Mucosa of descending colon (tissue), 3 donors: ENCODE data around the gene PTPRD. TPM values are rescaled to one million over a fixed set of nuclear protein-coding genes. Genes with fewer than 3 reads are reported as not detected.

Experiments used
- ATAC-seq: fragments of 200-7000 bp; cut with Tn5 transposase; one replicate; pipeline ENCODE4 v1.9.1; 2020; ENCODE audit warnings: mild to moderate bottlenecking, moderate library complexity
- DNase-seq, 3 donors: peaks; one replicate each; pipeline ENCODE4 v3.0.0-alpha.2; 2020
- H3K36me3 ChIP-seq: fragments of 200-600 bp; one replicate; pipeline ENCODE4 v1.8.0; 2021; ENCODE audit warnings: low read depth, mild to moderate bottlenecking
- H3K4me1 ChIP-seq: fragments of 200-600 bp; one replicate; pipeline ENCODE4 v1.8.0; 2021; ENCODE audit warnings: low read depth, mild to moderate bottlenecking
- H3K4me3 ChIP-seq: fragments of 200-600 bp; one replicate; pipeline ENCODE4 v1.8.0; 2021; ENCODE audit warnings: mild to moderate bottlenecking
- H3K9me3 ChIP-seq: fragments of 200-600 bp; one replicate; pipeline ENCODE4 v1.8.0; 2021; ENCODE audit warnings: mild to moderate bottlenecking
- intact Hi-C, 2 donors: fragments of 100-400 bp; cut with DNase I in 1 of 2; cut with micrococcal nuclease in 1 of 2; formaldehyde crosslinking; loops; one replicate each; pipeline versions ENCODE4 v1.11.0 to v1.11.1; 2022; cut with DNase I, micrococcal nuclease
- total RNA-seq, 3 donors: library from RNA; stranded (reverse); fragmentation: NEBNext Ultra II Directional in 2 of 3; extraction: Animal tissue kit (Norgen Biotek cat#: 25700) in 2 of 3; gene quantifications; one replicate each; pipeline versions ENCODE4 v1.2.1 to v1.2.4, GENCODE V29; 2021 to 2023
- TF ChIP-seq, protein P1 (sequence below): fragments of 200-600 bp; IDR thresholded peaks from one replicate; pipeline ENCODE4 v1.8.0; 2022; ENCODE audit warnings: antibody characterized with exemption, mild to moderate bottlenecking
- donor health status: DM: no; HTN: no; CAD: no; lungs with moderate emphysema.
- donor health status: DM: no; HTN: no; CAD: no.
- donor health status: DM: no; HTN: yes; CAD: no.

The PTPRD gene
- total RNA-seq, 3 donors from 2014 or later, result 52.7 to 128 (median 113) TPM

DNA sequence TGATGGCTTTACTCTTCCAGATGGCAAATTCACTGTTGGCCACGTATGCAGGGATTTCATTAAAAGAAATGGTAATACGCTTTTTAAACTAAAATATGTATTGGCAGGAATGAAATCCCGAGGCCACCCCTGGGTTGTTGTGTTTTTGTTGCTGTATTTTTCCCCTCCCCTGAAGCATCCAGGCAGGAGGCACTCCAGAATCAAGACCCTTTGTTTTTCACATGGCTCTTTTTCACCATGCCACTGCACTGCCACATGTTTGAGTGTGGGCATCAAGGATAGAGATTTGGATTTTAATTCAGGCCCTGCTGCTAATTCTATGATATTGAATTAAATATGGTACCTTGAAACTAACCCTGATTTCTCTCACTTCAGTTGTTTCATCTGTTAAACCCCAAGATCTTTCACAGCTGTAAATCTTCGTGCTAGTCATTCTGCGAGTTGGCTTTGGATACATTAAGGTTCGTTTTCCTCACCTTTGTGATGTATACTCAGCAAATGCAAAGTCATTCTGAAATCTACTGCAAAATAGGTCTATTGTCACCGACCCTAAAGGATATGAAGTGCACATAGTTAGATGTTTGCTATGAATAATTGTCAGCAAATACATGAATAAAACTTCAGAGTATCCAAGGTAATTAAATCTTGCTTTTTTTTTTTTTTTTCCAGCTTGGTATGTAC lies 533.4 kb downstream of the PTPRD start:
- Histone ChIP-seq H3K9me3 (no peaks in the 10 kb centered on the region), H3K4me3 (no peak overlapping the region), H3K4me1 (no peaks in the 10 kb centered on the region), H3K36me3 (no peaks in the 10 kb centered on the region)
- TF ChIP-seq, protein P1, sequence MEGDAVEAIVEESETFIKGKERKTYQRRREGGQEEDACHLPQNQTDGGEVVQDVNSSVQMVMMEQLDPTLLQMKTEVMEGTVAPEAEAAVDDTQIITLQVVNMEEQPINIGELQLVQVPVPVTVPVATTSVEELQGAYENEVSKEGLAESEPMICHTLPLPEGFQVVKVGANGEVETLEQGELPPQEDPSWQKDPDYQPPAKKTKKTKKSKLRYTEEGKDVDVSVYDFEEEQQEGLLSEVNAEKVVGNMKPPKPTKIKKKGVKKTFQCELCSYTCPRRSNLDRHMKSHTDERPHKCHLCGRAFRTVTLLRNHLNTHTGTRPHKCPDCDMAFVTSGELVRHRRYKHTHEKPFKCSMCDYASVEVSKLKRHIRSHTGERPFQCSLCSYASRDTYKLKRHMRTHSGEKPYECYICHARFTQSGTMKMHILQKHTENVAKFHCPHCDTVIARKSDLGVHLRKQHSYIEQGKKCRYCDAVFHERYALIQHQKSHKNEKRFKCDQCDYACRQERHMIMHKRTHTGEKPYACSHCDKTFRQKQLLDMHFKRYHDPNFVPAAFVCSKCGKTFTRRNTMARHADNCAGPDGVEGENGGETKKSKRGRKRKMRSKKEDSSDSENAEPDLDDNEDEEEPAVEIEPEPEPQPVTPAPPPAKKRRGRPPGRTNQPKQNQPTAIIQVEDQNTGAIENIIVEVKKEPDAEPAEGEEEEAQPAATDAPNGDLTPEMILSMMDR, result no peak
- intact Hi-C loops, result no loop called here
- no peak for DNase-seq
- no peak for ATAC-seq

DNA sequence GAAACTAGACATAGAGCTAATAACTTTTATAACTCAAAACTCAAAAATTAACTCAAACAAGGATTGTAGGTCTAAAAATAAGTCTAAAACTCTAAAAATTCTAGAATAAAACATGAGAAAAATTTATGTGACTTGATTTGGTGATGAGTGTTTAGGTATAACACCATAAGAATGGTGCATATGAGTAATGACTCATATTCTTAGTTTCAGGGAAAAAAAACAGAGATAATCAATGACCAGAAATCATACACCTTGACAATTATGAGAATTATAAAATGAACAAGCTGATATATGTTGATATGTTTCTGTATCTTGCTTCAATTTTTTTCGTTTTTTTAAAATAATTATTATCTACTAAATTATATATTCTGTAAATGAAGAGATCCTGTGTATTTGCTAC lies 541.2 kb downstream of the PTPRD start:
- intact Hi-C loops, result no loop called here
- no peaks in the 10 kb centered on the region for H3K4me1 ChIP-seq
- no peak overlapping the region for H3K4me3 ChIP-seq
- no peaks in the 10 kb centered on the region for H3K36me3 ChIP-seq
- ATAC-seq (no peak), DNase-seq (no peak)
- no peaks in the 10 kb centered on the region for H3K9me3 ChIP-seq
- TF ChIP-seq, protein P1, result no peak

DNA sequence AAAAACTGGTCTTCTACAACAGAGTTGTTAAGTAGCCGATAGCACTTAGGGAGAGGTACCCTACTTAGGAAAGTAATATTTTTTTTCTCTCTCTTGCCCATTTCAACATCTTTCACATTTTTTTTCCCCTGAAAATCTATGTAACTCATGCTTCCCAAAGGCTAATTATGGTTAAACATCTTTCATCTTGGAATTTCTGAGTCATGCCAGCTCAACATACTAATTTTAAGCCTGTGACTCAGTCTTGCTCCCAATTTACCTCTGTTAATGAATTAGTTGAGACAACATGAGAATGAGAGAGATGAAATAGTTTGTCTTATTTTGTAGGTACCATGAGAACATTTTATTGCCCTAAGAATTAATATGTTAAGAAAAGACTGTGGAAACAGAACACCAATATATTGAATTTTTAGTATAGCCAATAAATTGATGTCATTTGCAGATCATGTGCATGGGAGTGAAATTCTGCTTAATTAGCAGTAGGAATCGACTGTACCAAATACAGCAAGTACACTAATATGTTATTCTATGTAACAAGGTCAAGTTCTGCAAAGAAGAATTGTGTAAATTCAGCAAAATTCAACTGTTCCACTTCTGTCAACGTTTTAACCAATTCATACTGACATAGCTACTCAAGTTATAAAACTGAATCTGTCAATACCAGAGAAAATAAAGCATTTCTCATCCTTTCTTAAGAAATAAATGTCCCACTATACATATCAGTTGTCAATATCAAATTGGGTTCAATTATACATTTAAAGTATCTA lies 550.0 kb downstream of the PTPRD start:
- DNase-seq (no peak), ATAC-seq (no peak)
- intact Hi-C loops, result no loop called here
- TF ChIP-seq, protein P1, result no peak
- no peaks in the 10 kb centered on the region for H3K4me1 ChIP-seq
- no peak overlapping the region for H3K4me3 ChIP-seq
- H3K36me3 ChIP-seq, result no peaks in the 10 kb centered on the region
- H3K9me3 ChIP-seq, result no peaks in the 10 kb centered on the region

DNA sequence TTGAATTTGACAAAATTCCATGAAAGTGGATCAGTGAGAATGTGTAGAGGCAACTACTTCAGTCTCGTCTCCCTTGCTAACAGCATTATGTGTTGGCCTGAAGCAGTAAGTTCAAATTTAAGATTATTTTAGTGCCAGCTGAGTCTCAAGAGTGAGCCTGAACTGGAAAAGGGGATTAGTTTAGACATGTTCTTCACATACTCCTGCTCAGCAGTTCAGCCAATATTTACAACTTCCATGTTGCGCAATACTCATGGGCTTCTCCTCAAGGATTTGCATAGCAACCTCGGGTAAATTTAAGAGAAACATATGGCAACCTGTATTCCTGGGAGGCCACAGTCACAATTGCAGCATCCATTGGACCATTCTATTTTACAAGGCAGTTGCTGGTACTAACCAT lies 553.8 kb downstream of the PTPRD start:
- TF ChIP-seq, protein P1, result no peak

DNA sequence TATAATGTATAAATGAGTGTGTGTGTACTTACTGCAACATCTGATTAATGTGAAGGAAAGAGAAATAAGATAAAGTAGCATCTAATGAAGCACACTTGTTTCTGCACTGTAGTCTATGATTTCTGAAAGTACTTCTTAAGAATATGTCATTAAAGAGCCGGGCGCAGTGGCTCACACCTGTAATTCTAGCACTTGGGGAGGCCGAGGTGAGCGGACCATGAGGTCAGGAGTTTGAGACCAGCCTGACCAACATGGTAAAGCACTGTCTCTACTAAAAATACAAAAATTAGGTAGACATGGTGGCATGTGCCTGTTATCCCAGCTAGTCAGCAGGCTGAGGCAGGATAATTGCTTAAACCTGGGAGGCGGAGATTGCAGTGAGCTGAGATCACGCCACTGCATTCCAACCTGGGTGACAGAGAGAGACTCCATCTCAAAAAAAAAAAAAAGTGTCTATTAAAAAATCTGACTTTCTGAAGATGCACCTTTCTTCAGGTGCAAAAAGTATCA lies 556.9 kb downstream of the PTPRD start:
- ATAC-seq (no peak), DNase-seq (no peak)
- TF ChIP-seq, protein P1, result no peak
- H3K9me3 ChIP-seq, result no peaks in the 10 kb centered on the region
- intact Hi-C loops, result no loop called here
- H3K4me3 ChIP-seq, result no peak overlapping the region
- no peaks in the 10 kb centered on the region for H3K36me3 ChIP-seq
- H3K4me1 ChIP-seq, result no peaks in the 10 kb centered on the region

More for the DNA sequence above, 553.8 kb downstream of the PTPRD start:
- Histone ChIP-seq H3K4me3 (no peak overlapping the region), H3K36me3 (no peaks in the 10 kb centered on the region), H3K9me3 (no peaks in the 10 kb centered on the region), H3K4me1 (no peaks in the 10 kb centered on the region)
- intact Hi-C loops, result no loop called here
- ATAC-seq (no peak), DNase-seq (no peak)
